Ovary (tissue), 9 donors: ENCODE measurements around the gene CSAD. TPM values are rescaled to one million over a fixed set of nuclear protein-coding genes. Genes with fewer than 3 reads are reported as not detected.
"Not testable (repeated sequence)": the region's sequence is repeated elsewhere in the genome, so short reads cannot be mapped to it uniquely, and the experiment has no call there.

Experiments
- DNase-seq, 5 donors: peaks; one replicate each; pipeline ENCODE4 v3.0.0-alpha.2; 2019 to 2020
- H3K27ac ChIP-seq, 2 donors: fragments of 200-600 bp; one replicate each; pipeline versions ENCODE4 v1.5.1 to v1.8.0; 2019 to 2022
- H3K27me3 ChIP-seq: fragments of 200-600 bp; one replicate; pipeline ENCODE4 v1.8.0; 2022
- H3K36me3 ChIP-seq: fragments of 200-600 bp; sonication (generic); one replicate; pipeline ENCODE4 v1.5.1; 2019
- H3K4me1 ChIP-seq: one replicate; pipeline ENCODE4 v1.8.1; 2013; ENCODE audit warnings: mild to moderate bottlenecking, moderate library complexity; ENCODE audit not compliant: insufficient read depth
- H3K4me3 ChIP-seq: fragments of 200-600 bp; sonication (generic); one replicate; pipeline ENCODE4 v1.5.1; 2017
- H3K9me3 ChIP-seq, 2 donors: fragments of 200-600 bp in 1 of 2; sonication (generic) in 1 of 2; one replicate each; pipeline versions ENCODE4 v1.5.1 to v1.8.1; 2013 to 2019; ENCODE audit warnings: mild to moderate bottlenecking in 1 of 2, moderate library complexity in 1 of 2
- CTCF ChIP-seq, 3 donors: fragments of 450-650 bp in 2 of 3; fragments of 200-600 bp in 1 of 3; IDR thresholded peaks; one replicate each; pipeline versions ENCODE4 v1.5.1 to v1.8.0; 2016 to 2022; ENCODE audit warnings: antibody characterized with exemption in 3 of 3, mild to moderate bottlenecking in 1 of 3
- EP300 ChIP-seq: sonication (generic); formaldehyde crosslinking; IDR thresholded peaks from one replicate; pipeline ENCODE4 v1.6.1; 2017; ENCODE audit warnings: antibody characterized with exemption
- POLR2A ChIP-seq: fragments of 450-650 bp; IDR thresholded peaks from one replicate; pipeline ENCODE4 v1.6.1; 2017; ENCODE audit warnings: antibody characterized with exemption, mild to moderate bottlenecking, moderate library complexity
- WGBS, 3 donors: extraction: QIAGEN DNeasy Blood & Tissue Kit in 1 of 3; methylation state at CpG; one replicate each; pipeline versions ENCODE4 v1.1.5 to v1.1.7; 2013 to 2017; 5-methylcytosine and 5-hydroxymethylcytosine counted together
- intact Hi-C, 4 donors: fragments of 100-400 bp; cut with DNase I; formaldehyde crosslinking; loops; one replicate each; pipeline versions ENCODE4 v1.11.0 to v1.15.1; 2022 to 2023
- polyA plus RNA-seq, 2 donors: library from polyadenylated mRNA; stranded (reverse); fragments of 200-250 nt in 1 of 2; fragments of 350-450 nt in 1 of 2; fragmentation: Illumina TruSeq in 1 of 2; extraction: RNeasy Lipid Tissue Mini Kit (QIAGEN cat#74804) in 1 of 2; gene quantifications; one replicate each; pipeline ENCODE4 v1.2.3, GENCODE V29; 2013 to 2014
- total RNA-seq, 7 donors: library from RNA; depleted of rRNA in 2 of 7; stranded (reverse); fragments of >200 nt in 2 of 7; fragmentation: NEBNext Ultra II Directional in 3 of 7; extraction: Animal tissue kit (Norgen Biotek cat#: 25700) in 3 of 7; gene quantifications; one replicate each; pipeline versions ENCODE4 v1.1.0 to v1.2.4, GENCODE V29; 2016 to 2023
- donor health status: DM: no; HTN: no; CAD: no; lungs with moderate emphysema.
- donor health status: DM: no; HTN: no; CAD: no.
- donor health status: Bipolar disorder and iron deficiency.
- donor health status: DM: yes; HTN: yes; CAD: no.
- donor health status: DM: no; HTN: no; CAD: no.
- donor health status: DM: yes; HTN: yes; CAD: no.

Gene CSAD
- total and polyA plus RNA-seq, 9 donors = 19.8 to 36.0 (median 28.0) TPM

- Histone ChIP-seq H3K9me3 (no peaks in the 10 kb centered on the region), H3K4me3 (no peak overlapping the region), H3K27ac (no peak overlapping the region), H3K4me1 (peaks cover 7% of the 10 kb centered on the region), H3K27me3 (no peaks in the 10 kb centered on the region), H3K36me3 (no peaks in the 10 kb centered on the region)
- TF ChIP-seq EP300 (no peak), POLR2A (no peak), CTCF (IDR thresholded peaks at IDR 0.05) (no peak)
- 37 to 42% (median 41%) methylated on average over 2 of the region's 2 CpGs for WGBS, 3 donors
- peak in 2 of 5 donors; percentile 37 to 46 for DNase-seq
- intact Hi-C loops = no loop called here
Observed at GRCh38 chr12:53208435-53208834, 27.7 kb upstream of the CSAD start.

- H3K4me3 ChIP-seq = no peak within 1 kb of the TSS
- H3K27me3 ChIP-seq = no peaks in the 10 kb centered on the region
- TF ChIP-seq EP300 (no peak), POLR2A (no peak), CTCF (IDR thresholded peaks at IDR 0.05) (no peak)
- no peak within 1 kb of the TSS for H3K27ac ChIP-seq
- no peaks in the 10 kb centered on the region for H3K36me3 ChIP-seq
- WGBS, 3 donors = 60 to 73% (median 65%) methylated on average over 5 of the region's 5 CpGs
- no peak for DNase-seq
- intact Hi-C loops = no loop called here
- H3K4me1 ChIP-seq = peaks cover 7% of the 10 kb centered on the region
- H3K9me3 ChIP-seq = no peaks in the 10 kb centered on the region
Observed at GRCh38 chr12:53207042-53207441, 26.3 kb upstream of the CSAD start, which contains the start of gene ITGB7. TSS of gene ITGB7 (minus strand) at chr12:53207251. CDS start at chr12:53200443, 6,808 bp downstream.

GRCh38 chr12:53205747-53206419, 25.2 kb upstream of the CSAD start:
- no peak overlapping the region for H3K27ac ChIP-seq
- DNase-seq = no peak

GRCh38 chr12:53204351-53204750, 23.6 kb upstream of the CSAD start:
- no peak for DNase-seq
- H3K9me3 ChIP-seq = no peaks in the 10 kb centered on the region
- no peak for TF ChIP-seq CTCF (IDR thresholded peaks at IDR 0.05)
- TF ChIP-seq EP300 = no peak
- no peak for TF ChIP-seq POLR2A
- 93 to 100% (median 95%) methylated on average over 1 of the region's 1 CpG for WGBS, 3 donors
- H3K4me3 ChIP-seq = no peak overlapping the region
- peaks cover 7% of the 10 kb centered on the region for H3K4me1 ChIP-seq
- H3K27ac ChIP-seq = no peak overlapping the region
- H3K36me3 ChIP-seq = no peaks in the 10 kb centered on the region
- intact Hi-C loops = no loop called here
- H3K27me3 ChIP-seq = no peaks in the 10 kb centered on the region

More at GRCh38 chr12:53205747-53206419, 25.2 kb upstream of the CSAD start:
- intact Hi-C loops = no loop called here
- WGBS, 3 donors = 42 to 61% (median 59%) methylated on average over 7 of the region's 7 CpGs
- TF ChIP-seq CTCF (IDR thresholded peaks at IDR 0.05) (no peak), EP300 (no peak), POLR2A (no peak)
- Histone ChIP-seq H3K9me3 (no peaks in the 10 kb centered on the region), H3K4me3 (no peak overlapping the region), H3K27me3 (no peaks in the 10 kb centered on the region), H3K36me3 (no peaks in the 10 kb centered on the region), H3K4me1 (peaks cover 7% of the 10 kb centered on the region)

- H3K9me3 ChIP-seq, H3K4me1 ChIP-seq, H3K36me3 ChIP-seq, DNase-seq, intact Hi-C loops, H3K27me3 ChIP-seq, H3K27ac ChIP-seq, H3K4me3 ChIP-seq: not testable (repeated sequence)
- WGBS, 3 donors = 85 to 89% (median 89%) methylated on average over 7 of the region's 7 CpGs
Observed at GRCh38 chr12:53202316-53202715, 21.6 kb upstream of the CSAD start.
